Right lung (tissue), 5 donors: ENCODE data around the gene LRIG2. TPM values are rescaled to one million over a fixed set of nuclear protein-coding genes. Genes with fewer than 3 reads are reported as not detected.
"Not testable (repeated sequence)": the region's sequence is repeated elsewhere in the genome, so short reads cannot be mapped to it uniquely, and the experiment has no call there.

Source experiments
- DNase-seq, 2 donors: peaks; one replicate each; pipeline ENCODE4 v3.0.0-alpha.2; 2013
- polyA plus RNA-seq, 5 donors: library from polyadenylated mRNA; unstranded; fragments of 120-200 nt; gene quantifications; one replicate each; pipeline versions ENCODE4 v1.2.1 to v1.2.3, GENCODE V29; 2013; ENCODE audit warnings: inconsistent platforms in 1 of 5, low replicate concordance in 1 of 5; ENCODE audit not compliant: insufficient read length in 5 of 5, insufficient read depth in 1 of 5

Gene LRIG2
- polyA plus RNA-seq, 5 donors, result 13.0 to 25.1 (median 18.7) TPM

DNA sequence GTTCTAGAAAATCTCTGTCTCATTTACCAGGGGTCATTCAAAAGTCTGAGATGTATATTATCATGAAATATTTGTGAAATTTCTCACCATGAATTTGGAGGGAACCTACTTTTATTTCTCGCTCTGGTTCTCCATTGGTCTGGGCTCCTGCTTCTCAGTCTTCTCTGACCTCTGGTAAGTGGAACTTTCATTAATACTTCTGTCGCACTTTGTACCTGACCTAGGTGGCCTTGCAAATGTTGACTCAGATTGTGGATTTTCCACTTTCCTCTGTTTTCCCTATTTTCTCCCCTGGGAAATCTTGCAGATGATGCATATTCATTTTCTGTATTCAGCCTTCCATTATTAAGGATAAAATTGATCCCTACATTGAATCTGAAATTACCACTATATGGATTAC is 53.2 kb downstream of the LRIG2 start:
- DNase-seq, result no peak

DNA sequence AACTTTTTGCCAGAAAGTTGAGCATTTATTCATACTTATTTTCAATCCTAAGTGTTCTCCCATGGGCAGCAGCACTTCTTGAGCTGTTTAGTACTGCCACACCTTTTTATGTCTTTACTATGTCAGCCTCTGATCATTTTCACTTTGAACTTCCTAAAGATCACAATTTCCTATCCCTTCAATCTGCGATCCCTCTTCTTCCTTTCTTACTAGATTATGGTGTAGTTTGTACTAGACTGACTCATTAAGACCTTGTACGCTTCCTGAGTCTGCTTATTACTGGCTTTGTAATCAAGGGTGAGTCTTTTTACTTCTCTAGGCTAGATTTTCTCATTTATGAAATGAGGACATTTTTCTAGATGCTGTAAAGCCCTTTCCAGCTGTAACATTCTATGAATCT is 55.1 kb downstream of the LRIG2 start:
- DNase-seq, result no peak

DNA sequence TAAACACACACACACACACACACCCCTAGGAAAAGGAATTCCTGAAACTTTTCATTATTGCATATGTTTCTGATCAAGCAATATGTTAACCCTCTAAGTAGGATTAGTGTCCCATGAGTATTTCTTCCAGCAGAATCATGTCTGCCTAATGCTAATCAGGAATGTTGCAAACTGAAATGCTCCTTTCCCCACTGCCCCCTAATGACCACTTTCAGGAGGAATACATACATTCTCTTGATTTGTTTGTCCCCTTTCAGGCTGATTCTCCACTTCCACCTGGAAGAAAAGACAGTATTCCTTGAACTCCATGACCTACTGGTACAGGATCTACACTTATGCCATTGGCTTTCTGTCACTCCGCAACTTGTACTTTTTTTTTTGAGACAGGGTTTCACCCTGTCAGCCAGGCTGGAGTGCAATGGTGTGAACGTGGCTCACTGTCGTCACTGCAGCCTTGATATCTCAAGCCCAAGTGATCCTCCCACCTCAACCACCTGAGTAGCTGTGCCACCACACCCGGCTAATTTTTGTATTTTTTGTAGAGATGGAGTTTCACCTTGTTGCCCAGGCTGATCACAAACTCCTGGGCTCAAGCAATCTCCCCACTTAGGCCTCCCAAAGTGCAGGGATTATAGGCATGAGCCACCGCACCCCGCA is 56.7 kb downstream of the LRIG2 start:
- DNase-seq, result no peak

DNA sequence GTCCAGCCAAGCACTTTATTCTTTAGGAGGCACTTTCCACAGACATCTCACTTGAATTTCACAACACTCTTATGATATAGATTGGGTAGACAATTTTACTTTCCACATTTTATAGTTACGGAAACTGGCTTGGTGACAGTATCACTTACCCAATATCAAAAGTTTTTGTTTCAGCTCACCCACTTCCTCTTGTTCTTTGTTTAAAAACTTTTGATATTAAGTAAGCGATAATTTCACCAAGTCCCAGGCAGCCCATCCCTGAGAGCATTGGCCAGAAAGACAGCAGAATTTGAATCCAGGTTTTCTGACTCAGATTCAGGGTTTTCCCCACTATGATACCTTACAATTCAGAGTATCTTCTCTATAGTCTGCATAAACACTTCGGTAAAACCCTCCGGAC is 60.0 kb downstream of the LRIG2 start:
- DNase-seq, result no peak

DNA sequence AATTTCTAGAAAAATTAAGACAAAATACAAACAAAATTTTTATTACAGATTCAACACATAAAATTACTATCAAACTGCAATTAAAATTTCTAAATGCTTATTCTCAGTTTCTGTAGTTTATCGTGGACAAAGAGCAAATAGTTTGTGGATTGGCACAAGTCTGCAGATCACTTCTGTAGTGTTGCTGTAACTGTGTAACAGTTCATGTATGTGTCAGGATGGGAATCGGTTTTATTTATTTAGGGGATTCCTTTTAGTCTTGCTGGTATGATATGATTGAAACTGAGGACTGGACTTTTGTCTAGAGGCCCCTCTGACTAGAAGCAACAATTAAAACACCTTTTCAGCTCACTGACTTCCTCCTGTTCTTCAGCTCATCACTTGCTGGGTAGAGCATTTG is 60.8 kb downstream of the LRIG2 start:
- no peak for DNase-seq

DNA sequence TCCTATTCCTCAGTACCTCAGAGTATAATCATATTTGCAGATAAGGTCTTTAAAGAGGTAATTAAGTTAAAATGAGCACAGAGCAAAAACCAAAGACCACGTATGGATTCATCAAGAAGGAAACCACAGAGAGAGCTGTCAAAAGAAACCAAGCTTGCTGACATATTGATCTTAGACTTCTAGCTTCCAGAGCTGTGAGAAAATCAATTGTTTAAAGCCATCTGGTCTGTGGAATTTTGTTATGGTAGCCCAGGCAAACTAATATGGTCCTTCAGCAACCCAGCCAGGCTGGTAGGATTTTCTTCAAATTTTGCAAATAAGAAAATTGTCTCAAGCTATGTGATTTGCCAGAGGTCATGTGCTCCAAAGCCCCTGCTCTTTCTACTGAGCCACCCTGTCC is 62.5 kb downstream of the LRIG2 start:
- no peak for DNase-seq

DNA sequence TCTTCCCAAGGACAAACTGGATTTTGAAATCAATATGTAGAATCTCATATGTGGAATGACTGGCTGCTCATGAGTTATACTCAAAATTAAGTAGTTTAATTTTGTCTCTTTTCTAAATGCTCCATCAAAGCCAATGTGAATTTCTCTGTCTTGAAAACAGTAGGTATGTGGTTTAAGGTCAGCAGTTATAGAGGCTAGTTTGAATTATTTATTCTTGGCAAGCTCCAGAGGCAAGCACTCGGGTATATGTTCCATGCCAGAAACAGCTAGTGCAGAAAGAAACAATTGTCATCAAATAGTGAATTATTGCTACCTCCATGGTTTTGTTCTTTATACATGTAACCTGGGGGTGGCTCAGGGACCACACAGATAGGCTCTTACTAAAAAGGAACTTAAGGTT is 63.5 kb downstream of the LRIG2 start:
- DNase-seq, result no peak

DNA sequence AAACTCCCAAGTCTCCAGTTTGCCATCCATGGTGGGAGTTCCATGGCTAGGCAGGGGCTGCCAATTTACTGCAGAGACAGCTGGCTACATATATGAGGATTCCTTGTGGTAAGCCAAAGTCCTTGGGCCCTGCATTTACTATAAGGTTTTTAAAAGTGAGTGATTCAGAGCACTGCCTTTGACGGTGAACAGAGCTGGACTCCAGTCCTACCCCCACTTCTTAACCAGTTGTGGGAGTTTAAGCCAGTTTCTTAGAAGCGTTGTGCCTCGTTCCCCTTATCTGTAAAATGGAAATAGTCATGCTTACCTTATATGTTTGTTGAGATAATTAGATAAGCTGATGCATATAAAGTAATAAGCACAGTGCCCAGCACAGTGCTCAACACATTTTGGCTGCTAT is 64.6 kb downstream of the LRIG2 start:
- DNase-seq, result no peak

DNA sequence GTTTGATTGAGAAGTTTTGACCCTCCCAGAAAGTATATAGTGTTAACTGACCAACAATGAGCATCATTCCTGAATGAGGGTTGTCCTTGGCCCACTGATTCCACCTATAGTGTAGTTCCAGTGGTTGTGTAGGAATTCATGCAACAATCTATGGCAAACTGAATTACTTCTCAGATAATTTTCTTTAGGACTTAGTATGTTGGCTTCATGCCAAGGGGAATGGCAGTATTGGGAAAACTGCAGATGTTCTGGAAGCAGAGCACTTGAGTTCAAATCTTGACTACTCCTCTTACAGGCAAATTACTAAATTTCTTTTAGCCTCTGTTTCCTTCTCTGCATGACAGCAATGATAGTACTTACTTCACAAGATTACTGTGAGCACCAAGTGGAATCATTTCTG is 65.8 kb downstream of the LRIG2 start:
- DNase-seq, result no peak

DNA sequence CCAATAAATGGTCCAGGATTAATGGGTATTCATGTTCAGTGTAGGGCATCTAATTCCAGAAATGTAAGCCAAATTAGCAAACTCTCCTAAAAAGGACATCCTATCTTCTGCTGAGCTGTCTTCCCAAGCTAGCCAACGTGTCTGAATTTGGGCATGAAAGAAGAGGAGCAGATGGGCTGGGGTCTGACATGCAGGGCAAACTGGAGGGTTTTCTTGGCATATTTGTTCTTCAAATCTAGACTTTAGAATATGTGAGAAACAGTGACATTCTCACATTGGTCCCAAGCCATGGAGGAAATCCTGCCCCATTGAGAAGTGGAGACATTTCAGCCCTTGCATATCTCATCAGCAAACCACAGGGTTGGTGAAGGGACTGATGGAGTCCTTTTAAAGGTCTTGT is 67.2 kb downstream of the LRIG2 start:
- no peak for DNase-seq

DNA sequence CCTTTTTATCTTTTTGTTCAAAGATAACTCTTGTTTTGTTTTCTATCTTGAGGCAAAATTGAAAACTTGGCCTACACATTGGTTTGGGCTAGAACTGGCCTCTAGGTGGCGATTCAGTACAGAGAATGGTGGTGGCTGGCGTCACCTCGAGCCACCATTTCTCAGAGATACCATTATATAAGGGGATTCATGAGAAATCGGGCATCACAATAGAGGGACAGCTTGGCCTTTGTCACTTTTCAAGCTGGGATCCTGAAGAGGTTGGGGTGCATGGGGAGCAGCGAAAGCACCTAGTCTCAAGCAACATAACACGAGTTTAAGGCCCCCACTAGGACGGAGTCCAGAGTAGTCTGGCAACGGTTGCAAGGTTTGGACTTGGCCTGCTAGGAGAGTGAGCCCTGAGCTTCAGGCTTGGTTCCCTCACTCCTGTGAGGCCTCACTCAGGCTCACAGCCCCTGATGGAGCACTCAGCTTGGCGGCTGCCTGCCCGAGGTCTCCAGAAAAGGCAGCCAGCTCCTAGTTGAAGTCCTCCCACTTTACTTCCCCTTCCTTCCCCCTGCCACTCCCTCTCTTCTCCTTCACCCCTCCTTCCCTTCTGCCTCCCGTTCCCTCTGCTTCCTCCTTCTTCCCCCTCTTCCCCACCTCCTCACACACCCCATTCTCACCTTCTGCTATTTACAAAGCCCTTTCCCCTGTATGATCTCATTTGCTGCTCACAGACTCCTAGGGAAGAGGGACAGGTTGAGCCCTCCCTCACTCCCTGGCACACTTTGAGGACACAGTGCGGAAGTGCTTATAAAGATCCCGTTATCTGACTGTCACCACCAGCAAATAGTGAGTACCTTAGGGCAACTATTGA is 67.8 kb downstream of the LRIG2 start:
- DNase-seq, result peak; percentile 37 to 50

DNA sequence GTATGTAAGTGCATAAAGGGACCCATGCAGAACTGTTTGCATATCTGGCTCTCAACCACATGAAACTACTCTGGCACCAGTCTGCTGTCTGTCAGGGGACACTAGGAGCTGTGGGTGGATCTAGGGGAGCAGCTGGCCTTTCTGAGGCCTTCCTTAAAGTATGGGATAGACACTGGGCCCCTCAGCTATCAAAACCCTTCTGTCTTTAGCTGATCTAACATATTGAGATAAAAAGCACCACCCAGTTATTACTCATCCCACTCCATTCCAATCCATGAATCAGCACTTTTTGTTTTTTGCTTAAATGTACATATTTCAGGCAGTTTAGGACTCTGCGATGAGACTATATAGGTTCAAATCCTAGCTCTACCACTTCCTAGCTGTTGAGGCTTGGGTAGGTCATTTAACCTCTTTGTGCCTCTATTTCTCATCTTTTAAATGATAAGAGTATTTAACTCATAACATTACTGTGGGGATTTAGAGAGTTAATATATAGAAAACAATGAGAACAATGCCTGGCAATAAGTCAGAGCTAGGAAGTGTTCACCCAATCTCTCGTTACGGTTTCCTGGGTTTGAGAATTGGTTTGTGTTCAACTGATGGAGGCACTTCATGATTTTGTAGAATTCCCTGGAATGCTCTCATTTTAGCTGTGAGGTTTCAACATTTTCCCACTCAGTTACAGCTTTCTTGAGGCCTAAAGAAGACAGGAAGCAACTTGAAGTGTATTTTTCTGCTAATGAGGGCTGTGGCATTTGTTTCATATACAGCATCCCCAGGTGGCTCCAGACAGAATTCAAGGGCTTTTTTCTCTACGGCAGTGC is 68.9 kb downstream of the LRIG2 start:
- no peak for DNase-seq

DNA sequence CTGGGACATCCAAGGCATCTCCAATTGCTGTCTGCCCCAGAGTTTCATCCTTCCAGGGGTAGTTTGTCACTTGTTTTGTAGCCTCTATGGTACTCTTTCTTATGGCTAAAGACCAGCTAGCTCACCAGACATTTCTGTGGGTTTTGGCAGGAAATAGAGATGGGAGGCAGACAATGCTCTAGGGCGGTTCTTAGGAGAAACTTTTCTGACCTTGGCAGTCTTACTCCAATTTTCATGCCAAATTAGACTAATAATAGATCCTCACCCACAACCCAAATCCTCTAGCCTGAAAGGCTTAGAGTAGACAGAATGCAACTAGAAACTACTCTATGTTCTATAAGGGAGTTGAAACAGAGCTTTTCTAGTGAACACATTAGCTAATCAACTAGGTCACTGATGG is 69.8 kb downstream of the LRIG2 start:
- DNase-seq, result no peak

DNA sequence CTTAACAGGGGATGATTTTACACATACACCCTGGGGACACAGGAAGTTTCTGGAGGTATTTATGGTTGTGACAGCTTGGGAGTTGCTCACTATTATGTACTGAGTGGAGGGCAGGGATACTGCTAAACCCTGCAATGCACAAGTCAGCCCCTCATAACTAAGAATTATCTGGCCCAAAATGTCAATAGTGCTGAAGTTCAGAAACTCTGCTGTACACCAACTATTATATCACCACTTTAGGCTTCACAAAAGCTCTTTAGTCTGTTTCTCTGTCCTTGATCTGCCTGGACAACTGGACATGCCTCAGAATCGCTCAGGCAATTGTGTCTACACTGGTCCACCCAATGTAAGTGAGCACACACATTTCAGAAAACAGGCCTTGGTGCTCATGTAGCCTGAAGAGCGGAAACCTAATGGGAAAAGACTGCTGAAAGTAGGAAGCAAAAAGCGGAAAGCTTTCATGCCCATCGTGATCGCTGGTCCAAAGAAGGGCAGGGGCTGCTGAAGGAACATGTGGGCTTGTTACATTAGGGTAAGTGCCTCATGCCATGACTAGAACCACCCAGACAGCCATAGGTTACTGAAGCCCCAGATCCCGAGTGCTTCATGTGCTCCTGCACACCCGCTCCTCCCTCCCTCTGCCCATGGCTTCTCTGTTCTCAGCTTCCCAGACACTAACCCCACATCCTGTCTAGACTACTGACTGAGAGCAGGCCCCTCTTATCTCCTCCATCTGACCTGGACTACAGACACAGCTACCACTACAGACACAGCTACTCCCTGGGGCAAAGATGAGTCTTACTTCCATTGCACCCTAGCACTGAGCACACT is 73.5 kb downstream of the LRIG2 start:
- DNase-seq, result no peak

DNA sequence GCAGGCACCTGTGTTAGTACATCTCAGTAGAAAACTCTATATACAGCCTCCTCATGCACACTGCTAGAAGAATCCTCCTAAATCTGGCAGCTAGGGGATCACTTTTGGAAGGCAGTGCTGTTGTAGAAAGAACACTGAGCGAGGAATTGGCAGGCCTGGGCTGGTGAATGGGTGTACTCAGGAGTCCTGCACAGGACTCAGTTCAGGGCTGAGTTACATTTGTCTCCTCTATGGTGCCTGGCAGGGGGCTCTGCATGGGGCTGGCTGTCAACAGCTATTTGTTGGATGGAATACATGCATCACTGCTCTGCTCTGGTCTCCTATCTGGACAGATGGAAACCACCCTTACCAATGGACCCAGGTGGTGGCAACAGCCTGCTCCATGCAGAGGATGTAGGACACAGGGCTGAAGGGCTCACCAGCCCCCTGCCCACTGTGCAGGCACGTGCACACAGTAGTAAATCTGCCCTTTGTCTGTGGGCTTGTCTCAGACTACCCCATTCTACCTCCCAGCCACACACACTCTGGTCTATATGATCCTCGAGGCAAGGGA is 74.2 kb downstream of the LRIG2 start:
- DNase-seq, result no peak

DNA sequence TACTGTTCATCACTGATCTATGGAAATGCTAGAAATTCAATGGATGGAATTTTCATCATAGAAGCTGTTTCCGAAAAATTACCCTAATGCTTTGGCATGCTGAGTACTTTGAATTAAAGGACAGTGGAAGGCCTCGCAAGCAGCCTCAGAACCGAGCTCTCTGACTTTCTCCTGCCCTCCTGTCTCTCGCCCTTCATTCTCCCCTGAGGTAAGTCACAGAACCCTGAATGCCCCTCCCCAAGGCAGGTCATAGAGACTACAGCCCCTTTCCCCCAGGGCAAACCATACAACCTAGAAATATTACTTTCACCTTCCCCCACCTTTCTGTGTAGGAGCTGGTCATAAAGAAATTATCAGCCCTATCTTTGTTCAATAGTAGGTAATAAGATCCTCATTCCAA is 74.8 kb downstream of the LRIG2 start:
- DNase-seq, result no peak

DNA sequence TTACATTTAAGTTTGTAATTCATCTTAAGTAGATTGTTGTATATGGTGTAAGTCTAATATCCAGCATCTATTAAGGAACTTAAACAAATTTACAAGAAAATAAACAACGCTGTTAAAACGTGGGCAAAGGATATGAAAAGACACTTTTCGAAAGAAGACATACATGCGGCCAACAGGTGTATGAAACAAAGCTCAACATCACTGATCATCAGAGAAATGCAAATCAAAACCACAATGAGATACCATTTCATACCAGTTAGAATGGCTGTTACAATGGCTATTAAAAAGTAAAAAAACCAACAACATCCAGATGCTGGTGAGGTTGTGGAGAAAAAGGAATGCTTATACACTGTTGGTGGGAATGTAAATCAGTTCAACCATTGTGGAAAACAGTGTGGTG is 77.5 kb downstream of the LRIG2 start:
- DNase-seq, result not testable (repeated sequence)

DNA sequence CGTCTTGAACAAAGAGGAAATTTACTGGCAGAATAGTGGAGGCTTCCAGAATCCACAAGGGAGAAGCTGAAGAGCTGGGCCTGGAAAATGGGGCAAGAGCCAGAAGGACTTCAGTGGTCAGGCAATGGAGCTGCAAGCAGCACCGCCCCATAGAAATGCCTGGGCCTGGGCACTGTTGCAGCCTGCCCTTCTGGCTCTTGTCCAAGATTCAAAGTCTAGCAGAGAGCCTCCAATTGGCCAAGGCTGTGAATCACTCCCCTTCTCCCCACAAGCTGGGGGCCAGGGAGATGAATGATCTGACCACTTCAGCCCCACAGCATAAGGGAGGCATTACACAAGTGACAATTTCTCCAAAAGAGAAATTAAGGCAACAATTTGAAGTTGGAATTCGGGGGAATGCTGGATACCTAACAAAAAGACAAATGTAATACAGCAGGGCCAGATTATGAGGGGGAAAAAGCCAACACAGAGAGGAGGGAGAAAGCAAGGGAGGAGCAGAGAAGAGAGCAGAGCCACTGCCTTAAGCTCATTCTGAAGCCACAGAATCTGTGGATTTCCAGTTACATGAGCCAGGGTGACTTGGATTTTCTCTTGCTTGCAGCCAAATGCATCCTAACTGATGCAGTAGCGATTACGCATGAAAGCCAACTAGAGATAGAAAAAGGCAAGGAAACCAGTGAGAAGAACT is 80.3 kb downstream of the LRIG2 start:
- DNase-seq, result no peak

DNA sequence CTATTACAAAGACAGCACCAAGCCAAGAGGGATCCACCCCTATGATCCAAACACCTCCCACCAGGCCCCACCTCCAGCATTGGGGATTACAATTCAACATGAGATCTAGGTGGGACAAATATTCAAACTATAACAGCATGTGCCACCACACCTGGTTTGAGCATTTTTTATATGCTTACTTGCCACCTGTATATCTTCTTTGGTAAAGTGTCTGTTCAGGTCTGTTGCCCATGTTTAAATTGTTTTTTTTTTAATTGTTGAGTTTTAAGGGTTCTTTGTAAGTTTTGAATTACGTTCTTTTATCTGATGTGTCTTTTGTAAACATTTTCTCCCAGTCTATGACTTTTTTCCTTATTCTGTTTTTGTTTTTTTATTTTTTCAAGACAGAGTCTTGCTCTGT is 83.4 kb downstream of the LRIG2 start:
- no peak for DNase-seq

DNA sequence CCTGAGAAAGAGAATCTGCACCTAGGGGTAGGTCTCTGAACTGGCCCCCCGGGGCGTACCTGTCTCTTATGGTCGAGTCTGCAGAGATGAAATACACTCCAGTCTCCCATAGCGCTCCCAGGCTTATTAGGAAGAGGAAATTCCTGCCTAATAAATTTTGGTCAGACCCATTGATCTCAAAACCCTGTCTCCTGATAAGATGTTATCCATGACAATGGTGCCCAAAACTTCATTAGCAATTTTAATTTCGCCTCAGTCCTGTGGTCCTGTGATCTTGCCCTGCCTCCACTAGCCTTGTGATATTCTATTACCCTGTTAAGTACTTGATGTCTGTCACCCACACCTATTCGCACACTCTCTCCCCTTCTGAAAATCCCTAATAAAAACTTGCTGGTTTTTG is 85.7 kb downstream of the LRIG2 start:
- DNase-seq, result not testable (repeated sequence)

DNA sequence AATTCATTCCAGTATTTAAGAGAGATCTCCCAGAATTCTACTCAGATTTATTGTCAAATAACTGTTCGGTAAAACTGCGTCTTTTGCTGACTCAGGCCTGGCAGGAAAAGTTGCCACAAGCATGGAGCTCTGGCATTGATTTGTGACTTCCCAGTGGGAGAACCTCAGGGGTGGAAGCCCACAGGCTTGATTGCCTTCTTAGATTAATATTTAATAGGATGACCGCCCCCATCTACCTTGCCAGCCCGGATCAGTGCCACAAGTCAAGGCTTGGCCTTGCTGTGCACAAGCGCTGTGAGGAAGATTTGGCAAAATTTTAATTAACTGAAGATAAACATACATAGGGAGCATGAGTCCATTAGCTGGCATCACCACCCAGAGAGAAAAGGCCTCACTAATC is 93.5 kb downstream of the LRIG2 start:
- no peak for DNase-seq
